GM13977 (cell line): ENCODE data around the gene TK1.
"Not testable (repeated sequence)": the region's sequence is repeated elsewhere in the genome, so short reads cannot be mapped to it uniquely, and the experiment has no call there.

Experiments
- DNase-seq: peaks from one replicate; pipeline ENCODE4 v3.0.0; 2012; ENCODE audit warnings: low spot score
- in situ Hi-C: fragments of 300-500 bp; cut with MboI; formaldehyde crosslinking; loops from one replicate; pipeline ENCODE4 v1.12.0; 2022; ENCODE audit warnings: low sequenced_read_pairs, low pct_unique_long_range_greater_than_20kb, mixed read lengths, inconsistent platforms; ENCODE audit not compliant: unreplicated experiment
- TF ChIP-seq, protein P1 (sequence below): IDR thresholded peaks from 2 replicates; pipeline ENCODE4 v1.5.1; 2012; ENCODE audit warnings: mild to moderate bottlenecking, control low read depth; ENCODE audit not compliant: insufficient read depth; ENCODE audit errors: extremely low read depth, missing control alignments

TK1 gene

DNA sequence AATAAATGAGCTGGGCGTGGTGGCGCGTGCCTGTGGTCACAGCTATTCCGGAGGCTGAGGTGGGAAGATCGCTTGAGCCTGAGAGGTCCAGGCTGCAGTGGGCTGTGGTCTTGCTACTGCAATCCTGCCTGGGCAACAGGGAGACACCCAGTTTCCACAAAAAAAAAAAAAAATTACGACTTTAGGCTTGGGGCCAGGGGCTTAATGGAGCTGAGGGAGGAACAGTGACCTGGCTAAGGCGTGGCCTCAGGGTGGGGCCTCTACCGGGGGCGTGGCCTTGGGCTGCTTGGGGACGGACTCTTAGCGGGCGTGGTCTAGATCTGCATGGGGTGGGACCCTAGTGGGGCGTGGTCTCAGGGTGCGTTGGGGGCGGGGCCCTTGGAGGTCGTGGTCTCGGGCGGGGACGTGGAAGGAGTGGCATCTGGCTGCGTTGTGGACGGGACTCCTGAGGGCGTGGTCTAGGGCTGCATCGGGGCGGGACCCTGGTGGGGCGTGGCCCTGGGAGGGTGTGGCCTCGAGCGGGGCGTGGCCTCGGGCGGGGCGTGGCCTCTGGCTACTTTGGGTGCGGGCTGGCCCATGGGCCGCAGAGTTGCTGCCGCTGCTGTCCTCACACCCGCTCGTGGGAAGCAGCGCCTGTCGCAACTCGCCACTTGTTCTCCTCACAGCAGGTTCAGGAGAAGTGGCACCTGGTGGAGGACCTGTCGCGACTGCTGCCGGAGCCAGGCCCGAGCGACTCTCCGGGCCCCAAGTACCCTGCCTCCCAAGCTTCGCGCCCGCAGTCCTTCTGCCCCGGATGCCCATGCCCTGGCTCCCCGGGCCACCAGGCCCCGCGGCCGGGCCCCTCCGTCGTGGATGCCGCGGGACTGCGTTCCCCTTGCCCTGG lies 46.4 kb downstream of the TK1 start:
- TF ChIP-seq, protein P1, sequence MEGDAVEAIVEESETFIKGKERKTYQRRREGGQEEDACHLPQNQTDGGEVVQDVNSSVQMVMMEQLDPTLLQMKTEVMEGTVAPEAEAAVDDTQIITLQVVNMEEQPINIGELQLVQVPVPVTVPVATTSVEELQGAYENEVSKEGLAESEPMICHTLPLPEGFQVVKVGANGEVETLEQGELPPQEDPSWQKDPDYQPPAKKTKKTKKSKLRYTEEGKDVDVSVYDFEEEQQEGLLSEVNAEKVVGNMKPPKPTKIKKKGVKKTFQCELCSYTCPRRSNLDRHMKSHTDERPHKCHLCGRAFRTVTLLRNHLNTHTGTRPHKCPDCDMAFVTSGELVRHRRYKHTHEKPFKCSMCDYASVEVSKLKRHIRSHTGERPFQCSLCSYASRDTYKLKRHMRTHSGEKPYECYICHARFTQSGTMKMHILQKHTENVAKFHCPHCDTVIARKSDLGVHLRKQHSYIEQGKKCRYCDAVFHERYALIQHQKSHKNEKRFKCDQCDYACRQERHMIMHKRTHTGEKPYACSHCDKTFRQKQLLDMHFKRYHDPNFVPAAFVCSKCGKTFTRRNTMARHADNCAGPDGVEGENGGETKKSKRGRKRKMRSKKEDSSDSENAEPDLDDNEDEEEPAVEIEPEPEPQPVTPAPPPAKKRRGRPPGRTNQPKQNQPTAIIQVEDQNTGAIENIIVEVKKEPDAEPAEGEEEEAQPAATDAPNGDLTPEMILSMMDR: no peak
- peak; percentile 95 for DNase-seq
- in situ Hi-C loops: no loop called here

DNA sequence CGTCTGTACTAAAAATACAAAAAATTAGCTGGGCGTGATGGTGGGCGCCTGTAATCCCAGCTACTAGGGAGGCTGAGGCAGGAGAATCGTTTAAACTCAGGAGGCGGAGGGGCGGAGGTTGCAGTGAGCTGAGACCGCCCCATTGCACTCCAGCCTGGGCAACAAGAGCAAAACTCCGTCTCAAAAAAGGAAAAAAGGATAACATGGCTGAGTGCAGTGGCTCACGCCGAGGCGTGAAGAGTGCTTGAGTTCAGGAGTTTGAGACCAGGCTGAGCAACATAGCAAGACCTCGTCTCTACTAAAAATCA lies 47.0 kb downstream of the TK1 start:
- in situ Hi-C loops, DNase-seq: not testable (repeated sequence)

DNA sequence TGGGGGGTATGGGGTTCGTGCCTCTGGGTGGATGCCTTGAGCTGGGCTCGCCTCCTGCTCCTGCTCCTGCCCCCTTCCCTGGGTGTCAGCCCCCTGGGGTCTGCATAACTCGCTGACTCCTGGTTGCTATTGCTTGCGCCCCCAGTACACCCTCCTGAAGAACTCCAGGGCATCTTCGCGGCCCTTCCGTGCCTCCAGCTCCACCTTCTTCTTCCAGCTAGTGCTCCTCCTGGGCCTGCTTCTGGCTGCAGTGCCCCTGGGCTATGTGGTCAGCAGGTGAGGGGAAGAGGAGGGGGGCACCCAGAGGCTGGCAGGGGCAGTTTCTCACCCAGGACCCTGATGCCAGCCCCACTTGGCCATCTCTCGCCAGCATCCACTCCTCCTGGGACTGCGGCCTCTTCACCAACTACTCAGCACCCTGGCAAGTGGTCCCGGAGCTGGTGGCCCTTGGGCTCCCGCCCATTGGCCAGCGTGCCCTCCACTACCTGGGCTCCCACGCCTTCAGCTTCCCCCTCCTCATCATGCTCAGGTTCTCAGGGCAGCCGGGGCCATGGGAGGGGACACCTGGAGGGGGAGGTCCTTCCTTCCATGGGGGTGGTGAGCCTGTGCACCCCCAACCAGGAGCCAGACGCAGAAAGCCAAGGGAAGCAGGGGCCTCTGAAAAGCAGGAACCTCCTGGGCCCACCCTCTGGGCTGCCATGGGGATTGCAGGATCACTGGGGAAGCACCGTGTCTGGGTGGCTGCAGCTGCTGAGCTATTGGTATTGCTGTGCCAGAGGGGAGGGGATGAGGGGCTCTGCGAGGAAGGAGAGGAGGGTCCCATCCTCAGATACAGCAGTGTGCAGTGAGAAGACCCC lies 48.4 kb downstream of the TK1 start:
- DNase-seq: no peak
- TF ChIP-seq, protein P1: no peak
- in situ Hi-C loops: no loop called here

DNA sequence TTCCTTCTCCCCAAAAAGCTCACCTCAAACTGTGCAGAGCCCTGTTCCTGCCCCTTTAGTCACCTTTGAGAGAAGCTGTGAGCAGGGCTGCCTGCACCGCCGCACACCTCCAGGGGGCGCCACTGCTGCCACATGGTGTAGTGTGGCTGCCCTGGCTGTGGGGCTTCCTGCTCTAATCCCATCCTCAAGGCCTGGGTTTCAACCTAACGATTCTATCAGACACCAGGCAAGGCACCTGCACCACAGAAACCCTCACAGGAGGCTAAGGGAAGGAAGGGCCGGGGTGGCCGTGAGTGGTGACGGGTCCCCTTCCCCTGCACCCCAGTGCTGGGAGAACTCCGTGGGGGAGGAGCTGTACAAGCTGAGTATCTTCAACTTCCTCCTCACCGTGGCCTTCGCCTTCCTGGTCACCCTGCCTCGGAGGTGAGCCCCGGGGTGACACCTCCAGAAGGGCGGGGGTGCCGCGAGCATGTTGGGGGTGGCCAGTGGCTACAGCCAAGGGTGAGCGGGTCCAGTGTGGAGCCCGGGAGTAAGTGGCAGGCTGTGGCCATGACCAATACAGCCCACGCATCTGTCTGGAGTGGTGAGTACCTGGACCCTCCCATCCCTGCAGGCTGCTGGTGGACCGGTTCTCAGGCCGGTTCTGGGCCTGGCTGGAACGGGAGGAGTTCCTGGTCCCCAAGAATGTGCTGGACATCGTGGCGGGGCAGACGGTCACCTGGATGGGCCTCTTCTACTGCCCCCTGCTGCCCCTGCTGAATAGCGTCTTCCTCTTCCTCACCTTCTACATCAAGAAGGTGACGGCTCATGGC lies 49.3 kb downstream of the TK1 start:
- no peak for DNase-seq
- TF ChIP-seq, protein P1: peak; percentile 72
- in situ Hi-C loops: no loop called here

DNA sequence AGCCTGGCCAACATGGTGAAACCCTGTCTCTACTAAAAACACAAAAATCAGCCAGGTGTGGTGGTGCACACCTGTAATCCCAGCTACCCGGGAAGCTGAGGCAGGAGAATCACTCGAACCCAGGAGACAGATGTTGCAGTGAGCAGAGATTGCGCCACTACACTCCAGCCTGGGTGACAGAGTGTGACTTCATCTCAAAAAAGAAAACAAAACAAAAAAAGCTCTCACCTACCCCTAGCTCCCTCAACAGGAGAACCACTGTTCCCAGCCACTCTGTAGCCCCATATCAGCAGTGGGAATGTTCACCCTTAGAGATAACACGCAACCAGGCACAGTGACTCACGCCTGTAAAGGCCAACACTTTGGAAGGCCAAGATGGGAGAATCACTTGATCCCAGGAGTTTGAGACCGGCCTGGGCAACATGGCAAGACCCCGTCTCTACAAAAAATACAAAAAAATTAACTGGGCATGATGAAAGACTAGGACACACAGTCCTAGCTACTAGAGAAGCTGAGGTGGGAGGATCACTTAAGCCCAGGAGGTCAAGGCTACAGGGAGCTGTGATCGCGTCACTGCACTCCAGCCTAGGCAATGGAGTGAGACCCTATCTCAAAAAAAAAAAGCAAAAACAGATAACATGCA lies 50.9 kb downstream of the TK1 start:
- TF ChIP-seq, protein P1: no peak
- DNase-seq: no peak
- in situ Hi-C loops: no loop called here

DNA sequence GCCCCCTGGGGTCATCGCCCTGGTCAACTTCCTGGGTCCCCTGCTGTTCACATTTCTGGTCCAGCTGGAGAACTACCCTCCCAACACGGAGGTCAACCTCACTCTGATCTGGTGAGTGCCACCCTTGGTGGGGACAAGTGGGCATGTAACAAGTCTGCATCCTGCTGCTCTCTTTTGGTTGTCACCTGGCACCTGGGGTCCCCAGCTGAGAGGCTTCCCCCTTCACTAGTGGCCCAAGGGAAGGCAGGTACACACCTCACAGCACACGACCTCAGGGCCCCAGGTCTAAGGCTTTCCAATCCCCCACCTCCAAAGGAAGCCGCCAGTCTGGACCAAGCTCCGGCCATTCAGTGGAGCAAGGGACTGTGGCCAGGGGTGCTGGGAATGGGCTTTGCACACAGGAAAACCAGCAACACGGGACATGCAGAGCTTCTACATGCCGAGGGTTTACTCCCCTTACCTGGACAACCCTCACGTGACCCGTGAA lies 51.9 kb downstream of the TK1 start:
- in situ Hi-C loops: no loop called here
- no peak for DNase-seq
- TF ChIP-seq, protein P1: no peak
